Thyroid gland (tissue), 4 donors: ENCODE data around the gene MAGI1.

Source experiments
- POLR2A ChIP-seq, 2 donors: fragments of 450-650 bp; IDR thresholded peaks; one replicate each; pipeline ENCODE4 v1.6.1; 2017; ENCODE audit warnings: antibody characterized with exemption in 2 of 2, mild to moderate bottlenecking in 2 of 2, moderate library complexity in 1 of 2
- TF ChIP-seq, protein P1 (sequence below), 6 experiments: fragments of 200-600 bp in 3 of 6; fragments of 450-650 bp in 3 of 6; sonication (generic) in 3 of 6; IDR thresholded peaks; one replicate each; pipeline ENCODE4 v1.5.1; 2016 to 2019; ENCODE audit warnings: antibody characterized with exemption in 6 of 6, mild to moderate bottlenecking in 2 of 6, inconsistent platforms in 1 of 6, moderate library complexity in 1 of 6

DNA sequence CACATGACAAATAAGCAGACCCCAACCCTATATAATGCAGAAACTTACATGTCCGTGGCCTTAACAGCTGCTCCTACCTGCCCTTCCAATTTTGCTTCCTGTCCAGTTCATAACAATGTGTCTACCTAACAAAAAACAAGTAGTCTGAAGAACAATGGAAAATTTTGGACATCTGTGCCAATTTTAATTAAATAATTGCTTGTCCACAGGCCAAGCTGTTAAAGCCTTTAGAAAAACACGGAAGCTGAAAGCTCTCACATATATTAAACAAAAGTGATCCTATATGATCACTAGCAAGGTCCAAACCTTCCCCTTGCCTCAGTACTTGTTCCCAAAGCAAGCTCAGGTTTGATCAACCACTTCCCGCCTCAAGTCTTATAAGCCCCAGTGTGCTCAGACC, 37.1 kb downstream of the MAGI1 start:
- no peak for TF ChIP-seq POLR2A (IDR thresholded peaks at IDR 0.05)
- TF ChIP-seq, protein P1, sequence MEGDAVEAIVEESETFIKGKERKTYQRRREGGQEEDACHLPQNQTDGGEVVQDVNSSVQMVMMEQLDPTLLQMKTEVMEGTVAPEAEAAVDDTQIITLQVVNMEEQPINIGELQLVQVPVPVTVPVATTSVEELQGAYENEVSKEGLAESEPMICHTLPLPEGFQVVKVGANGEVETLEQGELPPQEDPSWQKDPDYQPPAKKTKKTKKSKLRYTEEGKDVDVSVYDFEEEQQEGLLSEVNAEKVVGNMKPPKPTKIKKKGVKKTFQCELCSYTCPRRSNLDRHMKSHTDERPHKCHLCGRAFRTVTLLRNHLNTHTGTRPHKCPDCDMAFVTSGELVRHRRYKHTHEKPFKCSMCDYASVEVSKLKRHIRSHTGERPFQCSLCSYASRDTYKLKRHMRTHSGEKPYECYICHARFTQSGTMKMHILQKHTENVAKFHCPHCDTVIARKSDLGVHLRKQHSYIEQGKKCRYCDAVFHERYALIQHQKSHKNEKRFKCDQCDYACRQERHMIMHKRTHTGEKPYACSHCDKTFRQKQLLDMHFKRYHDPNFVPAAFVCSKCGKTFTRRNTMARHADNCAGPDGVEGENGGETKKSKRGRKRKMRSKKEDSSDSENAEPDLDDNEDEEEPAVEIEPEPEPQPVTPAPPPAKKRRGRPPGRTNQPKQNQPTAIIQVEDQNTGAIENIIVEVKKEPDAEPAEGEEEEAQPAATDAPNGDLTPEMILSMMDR (IDR thresholded peaks at IDR 0.05) = no peak
